ENCODE data around the gene MIGA2. TPM values are rescaled to one million over a fixed set of nuclear protein-coding genes. Genes with fewer than 3 reads are reported as not detected.

The MIGA2 gene
- total and polyA plus RNA-seq, 2 of the 8 experiments (the other 6 are each of a cell fraction or from before 2014, with no cell fraction given) = 24.6 to 39.0 TPM

DNA sequence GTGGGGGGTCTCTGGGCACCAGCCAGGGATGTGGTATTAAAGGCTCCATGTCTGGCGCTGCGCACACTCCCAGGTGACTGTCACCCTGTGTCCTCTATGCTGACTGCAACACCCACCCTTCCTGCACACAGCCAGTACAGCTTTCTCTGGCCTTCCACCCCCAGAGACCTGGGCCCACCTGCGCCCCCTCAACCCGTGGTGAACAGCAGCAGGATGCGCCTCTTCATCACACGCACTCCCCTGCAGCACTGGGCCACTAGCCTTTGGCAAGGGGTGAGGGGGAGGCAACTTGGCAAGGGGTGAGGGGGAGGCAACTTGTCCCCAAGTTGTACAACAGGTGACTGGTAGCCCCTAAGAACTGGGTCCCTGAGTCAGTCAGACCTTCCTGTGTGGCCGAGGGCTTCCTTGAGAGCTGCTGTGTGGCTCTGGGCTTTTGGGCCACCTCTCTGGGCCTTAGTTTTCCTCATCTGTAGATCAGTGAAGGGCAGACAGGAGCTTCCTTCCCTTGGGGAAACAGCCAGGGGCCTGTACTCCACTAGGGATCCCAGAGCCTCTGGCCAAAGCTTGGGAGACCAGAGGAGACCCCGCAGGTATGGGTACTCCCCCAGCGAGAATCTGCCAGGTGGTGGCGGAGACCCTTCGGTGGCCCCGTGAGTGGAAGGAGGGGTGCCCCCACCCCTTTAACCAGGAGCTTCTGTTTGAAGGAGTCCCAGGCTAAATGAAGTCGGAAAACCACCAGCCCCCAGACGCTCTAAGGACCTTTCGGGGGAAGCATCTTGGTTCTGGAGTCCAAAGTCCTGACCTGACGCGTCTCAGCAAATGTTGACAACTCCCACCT lies 69.7 kb downstream of the MIGA2 start:
- no peak overlapping the region for H2BK5ac ChIP-seq (ENCODE audit: low read depth, low read length)

More for the DNA sequence above, 69.7 kb downstream of the MIGA2 start:
- Histone ChIP-seq H3K4me1 (replicated peaks in 1 of 4; ENCODE audit: control insufficient read depth in 3 of 4, insufficient read depth in 4 of 4, low read length in 3 of 4) (peaks cover 0 to 6% (median 3%) of the 10 kb centered on the region in 4 experiments; a peak in 3 of 7 replicates), H3K4ac (replicated peaks; ENCODE audit: insufficient read length, low read depth, low read length) (no peak overlapping the region), H3K23me2 (ENCODE audit: low read depth, low read length) (peaks cover 10% of the 10 kb centered on the region), H4K20me1 (replicated peaks in 1 of 2; ENCODE audit: control insufficient read depth in 1 of 2, insufficient read depth in 2 of 2, low read length in 2 of 2) (no peaks in the 10 kb centered on the region), H3K9ac (replicated peaks in 1 of 4; ENCODE audit: extremely low read depth in 1 of 4, low read depth in 3 of 4, low read length in 3 of 4) (no peak overlapping the region), H3K79me2 (ENCODE audit: control insufficient read depth in 1 of 2, insufficient read depth in 2 of 2, low read length in 2 of 2) (no peaks in the 10 kb centered on the region), H3K79me1 (ENCODE audit: low read depth, low read length) (no peaks in the 10 kb centered on the region), H2BK120ac (replicated peaks; ENCODE audit: low read depth, low read length) (no peak overlapping the region), H3K23ac (ENCODE audit: insufficient read length) (no peak overlapping the region), H4K8ac (ENCODE audit: extremely low read depth, insufficient read depth, low read length) (no peak overlapping the region), H3K9me3 (ENCODE audit: insufficient read depth in 2 of 2, low read depth in 1 of 2, low read length in 1 of 2) (no peaks in the 10 kb centered on the region), H4K91ac (replicated peaks; ENCODE audit: insufficient read length, low read length) (no peak overlapping the region), H2BK15ac (ENCODE audit: low read length) (no peak overlapping the region), H3K56ac (replicated peaks; ENCODE audit: insufficient read length, low read depth, low read length) (no peak overlapping the region), H2BK20ac (ENCODE audit: low read length) (no peak overlapping the region), H3K4me2 (ENCODE audit: insufficient read depth in 1 of 2, low read depth in 2 of 2, low read length in 2 of 2) (no peak overlapping the region), H3K36me3 (ENCODE audit: control insufficient read depth in 2 of 4, insufficient read depth in 4 of 4, low read length in 3 of 4) (no peaks in the 10 kb centered on the region), H3K14ac (ENCODE audit: insufficient read length) (no peak overlapping the region), H3K27me3 (replicated peaks in 1 of 4; ENCODE audit: control insufficient read depth in 3 of 4, extremely low read depth in 1 of 4, insufficient read depth in 3 of 4, low read length in 3 of 4) (peaks cover 0 to 15% (median 14%) of the 10 kb centered on the region in 4 experiments; a peak in 6 of 7 replicates), H3K4me3 (ENCODE audit: extremely low read depth in 1 of 4, insufficient read depth in 2 of 4, low read depth in 3 of 4, low read length in 4 of 4) (no peak overlapping the region), H2BK12ac (ENCODE audit: low read depth, low read length) (no peak overlapping the region), H3K18ac (ENCODE audit: extremely low read depth, low read length) (no peak overlapping the region), H2AFZ (ENCODE audit: low read length) (no peak overlapping the region), H3K27ac (ENCODE audit: low read depth, low read length) (no peak overlapping the region), H2AK5ac (ENCODE audit: low read depth, low read length) (no peak overlapping the region), H4K5ac (ENCODE audit: insufficient read length, low read depth, low read length) (no peak overlapping the region)
- FAIRE-seq = no peak
- DNase-seq (ENCODE audit: low read depth in 1 of 2, low spot score in 2 of 2) = no peak
- POLR2A ChIA-PET (ENCODE audit: partially characterized antibody) = interaction anchor here (0.7 to 2.0 kb wide), 5 partner anchors 11 to 666 kb away, joined by 3 to 8 read pairs (median 4); partner anchors contain the start of gene DOLPP1
- TF ChIP-seq SP2 (IDR thresholded peaks at IDR 0.05; ENCODE audit: low read length) (no peak), TAF1 (IDR thresholded peaks at IDR 0.05; ENCODE audit: low read depth, low read length) (no peak), TAF7 (optimal IDR thresholded peaks at IDR 0.05; ENCODE audit: borderline replicate concordance, low read depth, low read length) (no peak)
- 91% methylated on average over 17 of the region's 17 CpGs; no CpG with 5 or more reads in 1 of the 2 experiments for WGBS, 2 experiments (ENCODE audit: extremely low coverage in 1 of 2, insufficient coverage in 1 of 2, insufficient read length in 1 of 2, insufficient replicate concordance in 2 of 2, low coverage in 1 of 2, low lambda C conversion rate in 2 of 2, missing lambda C conversion rate in 1 of 2)
- CTCF ChIA-PET (ENCODE audit: partially characterized antibody) = interaction anchor here (1.0 to 1.4 kb wide), 3 partner anchors 17 to 26 kb away, joined by 3 read pairs; no protein-coding TSS in a partner anchor

Data from H1 (cell line).